ENCODE data around the gene PGC.
"Not testable (repeated sequence)": the region's sequence is repeated elsewhere in the genome, so short reads cannot be mapped to it uniquely, and the experiment has no call there.

The PGC gene

DNA sequence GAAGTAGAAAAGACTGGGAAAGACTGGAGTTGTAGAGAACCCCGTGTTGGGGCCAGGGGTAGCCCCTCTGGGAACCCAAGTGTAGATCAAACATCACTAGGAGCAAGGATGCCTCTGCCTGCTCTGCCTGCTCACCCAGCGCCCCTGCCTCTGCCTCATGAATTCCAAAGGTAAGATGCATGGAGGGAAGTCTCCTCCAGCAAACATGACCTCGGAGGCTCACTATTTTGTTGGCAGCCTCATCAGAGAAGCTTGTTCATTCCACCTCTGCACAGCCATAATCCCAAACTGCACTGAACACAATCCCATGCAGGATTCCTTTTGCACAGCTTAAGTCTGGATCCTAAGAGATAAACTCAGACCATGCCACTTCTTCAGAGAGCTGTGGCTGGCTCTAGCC, 27.6 kb upstream of the PGC start:
- DNase-seq = no peak

DNA sequence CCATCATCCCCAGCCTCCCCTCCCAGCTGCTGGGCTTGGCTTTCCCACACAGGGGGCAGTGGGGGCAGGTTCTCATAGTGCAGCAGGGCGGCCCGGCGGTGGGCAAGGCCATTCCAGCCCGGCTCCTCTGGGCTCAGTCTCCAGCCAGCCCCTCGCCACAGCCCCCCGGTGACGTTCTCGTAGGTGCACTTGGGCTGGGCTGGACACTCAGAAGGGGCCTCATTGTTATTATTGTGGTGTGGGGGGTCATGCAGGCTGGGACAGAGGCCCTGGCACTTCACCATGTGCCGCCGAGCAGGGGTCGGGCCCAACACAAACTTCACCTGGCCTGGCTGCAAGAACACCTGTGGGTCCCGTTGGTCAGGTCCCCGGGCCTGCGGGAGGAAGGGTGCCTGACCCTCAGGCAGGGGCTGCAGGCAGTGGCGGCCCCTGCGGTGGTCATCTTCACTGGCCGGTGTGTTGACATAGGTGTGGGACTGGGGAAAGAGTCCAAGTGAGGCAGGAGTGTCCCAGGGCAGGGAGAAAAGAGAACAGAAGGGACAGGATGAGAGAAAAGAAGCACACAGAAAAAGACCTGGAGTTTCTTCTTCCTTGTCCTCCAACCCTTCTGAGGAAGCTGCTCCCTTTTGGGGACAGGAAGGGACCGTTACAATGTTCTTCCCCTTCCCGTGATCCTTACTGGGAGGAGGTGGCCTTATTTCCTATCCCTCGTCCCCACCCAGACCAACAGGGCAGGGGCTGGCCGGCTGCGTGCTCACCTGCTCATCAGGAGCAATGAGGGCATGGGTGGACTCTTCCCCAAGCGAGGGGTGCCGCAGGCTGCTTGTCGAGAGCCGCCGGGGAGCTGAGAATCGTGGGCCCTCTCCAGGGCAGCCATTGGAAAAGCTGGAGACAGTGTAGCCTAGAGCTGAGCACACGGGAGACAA, 24.1 kb upstream of the PGC start:
- no peak for DNase-seq

DNA sequence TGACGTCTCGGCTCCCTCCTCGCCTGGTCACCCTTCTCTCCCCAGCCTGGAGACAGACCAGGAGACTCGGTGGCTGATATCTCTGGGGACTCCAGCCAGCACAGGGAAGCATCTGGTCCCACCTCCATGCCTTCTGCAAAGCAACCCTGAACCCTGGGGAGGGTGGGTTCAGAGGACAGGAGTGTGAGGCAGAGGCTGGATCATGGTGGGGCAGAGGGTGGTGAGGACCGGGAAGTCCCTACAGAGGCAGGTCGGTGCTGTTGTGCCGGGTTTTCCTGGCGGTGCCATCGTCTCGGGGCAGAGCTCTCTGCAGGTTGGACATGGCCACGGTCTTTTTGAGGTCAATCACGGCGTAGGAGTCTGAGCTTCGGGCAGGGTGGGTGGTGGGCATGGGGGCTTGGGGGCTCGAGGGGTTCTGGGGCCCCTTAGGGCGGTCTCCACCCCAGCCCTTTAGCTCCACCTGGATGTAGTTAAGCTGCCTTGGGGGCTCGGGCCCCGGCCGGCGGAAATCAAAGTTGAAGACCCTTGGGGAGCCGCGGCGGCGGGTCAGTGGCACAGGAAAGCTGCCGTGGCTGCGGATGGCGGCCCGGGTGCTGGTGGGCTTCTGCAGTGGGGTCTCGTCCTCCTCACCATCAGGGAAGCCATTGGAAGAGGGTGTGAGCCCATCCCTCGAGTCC, 23.3 kb upstream of the PGC start:
- no peak for DNase-seq

DNA sequence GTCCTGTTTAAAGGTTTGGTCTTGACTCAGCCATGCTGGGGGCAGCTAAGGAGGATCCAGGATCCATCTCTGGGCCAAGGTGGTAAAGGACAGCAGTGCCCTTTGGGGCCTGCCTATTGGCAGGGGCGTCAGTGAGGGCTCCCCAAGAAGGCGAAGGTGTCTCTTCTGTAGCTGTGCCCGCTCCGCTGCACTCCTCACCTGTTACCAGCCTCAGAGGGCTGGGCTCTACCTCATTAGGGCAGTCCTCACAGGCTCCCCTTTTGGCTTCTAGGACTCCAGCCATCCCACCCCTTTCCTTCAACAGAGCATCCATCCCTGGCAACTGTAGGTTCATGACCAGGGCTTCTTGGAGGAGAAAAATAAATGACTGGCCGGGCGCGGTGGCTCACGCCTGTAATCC, 22.2 kb upstream of the PGC start:
- DNase-seq = no peak

DNA sequence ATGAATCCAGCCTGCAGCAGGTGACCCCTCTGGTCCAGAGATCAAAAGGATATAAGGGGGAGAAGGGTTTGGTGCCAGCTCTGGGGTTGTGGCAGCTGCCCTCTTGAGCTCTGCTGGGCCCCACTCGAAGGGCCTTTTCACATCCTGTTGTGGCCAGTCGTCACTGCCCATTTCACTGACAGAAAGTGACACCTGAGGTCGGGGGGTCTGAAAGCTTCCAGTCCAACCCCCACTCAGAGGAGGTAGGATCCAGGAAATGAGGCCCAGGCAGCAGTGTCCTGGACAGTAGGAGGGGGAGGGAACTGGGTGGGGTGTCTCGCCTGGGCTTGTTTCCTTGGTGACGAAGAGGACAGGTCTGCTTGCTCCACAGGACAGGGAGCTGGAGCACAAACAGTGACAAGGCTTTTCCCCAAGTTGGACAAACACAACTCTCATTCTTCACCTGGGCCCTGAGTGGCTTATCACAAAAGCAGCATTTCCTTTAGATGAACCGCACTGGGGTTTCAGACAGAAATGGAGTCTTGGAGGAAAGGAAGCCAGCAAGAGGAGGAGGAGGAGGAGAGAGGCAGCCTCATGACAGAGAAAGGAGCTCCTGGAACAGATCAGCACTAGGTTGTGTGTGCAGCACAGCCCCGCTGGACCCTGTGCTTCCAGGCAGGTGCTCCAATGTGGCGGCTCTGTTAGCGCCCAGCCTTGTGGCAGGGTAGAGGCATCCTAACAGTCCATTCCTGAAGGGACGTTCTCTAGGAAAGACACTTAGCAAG, 21.5 kb upstream of the PGC start:
- DNase-seq = no peak

DNA sequence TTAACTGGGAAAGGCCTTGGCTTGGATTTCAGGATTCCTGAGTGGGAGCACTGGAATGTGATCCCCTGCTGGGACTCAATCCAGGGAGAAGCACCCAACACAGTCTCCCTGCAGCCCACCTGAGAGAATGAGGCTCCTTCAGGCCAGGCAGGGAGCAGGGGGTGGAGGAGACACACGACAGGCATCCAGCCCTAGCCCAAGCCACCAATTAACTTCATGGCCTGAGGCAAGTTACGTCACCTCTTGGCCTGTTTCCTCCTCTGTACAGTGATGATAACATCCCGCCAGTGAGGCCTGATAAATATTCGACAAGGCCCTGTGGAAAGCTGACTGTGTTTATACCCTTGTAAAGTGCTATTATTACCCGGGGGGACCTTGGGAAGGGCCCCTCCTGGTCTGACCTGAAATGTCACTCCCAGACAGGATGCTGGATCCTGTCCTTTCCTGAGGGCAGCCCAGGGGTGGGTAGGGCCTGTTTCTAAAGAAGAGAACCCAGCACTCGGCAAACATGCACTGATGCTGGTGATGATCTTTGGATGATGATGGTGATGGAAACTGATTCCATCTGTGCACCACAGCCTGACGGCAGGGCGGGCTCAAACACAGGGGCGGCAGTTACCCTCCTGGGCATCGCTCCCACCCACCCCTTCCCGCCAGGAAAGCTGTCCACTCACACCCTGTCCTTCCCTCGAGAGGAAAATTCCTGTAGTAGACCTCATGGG, 20.1 kb upstream of the PGC start:
- no peak for DNase-seq

DNA sequence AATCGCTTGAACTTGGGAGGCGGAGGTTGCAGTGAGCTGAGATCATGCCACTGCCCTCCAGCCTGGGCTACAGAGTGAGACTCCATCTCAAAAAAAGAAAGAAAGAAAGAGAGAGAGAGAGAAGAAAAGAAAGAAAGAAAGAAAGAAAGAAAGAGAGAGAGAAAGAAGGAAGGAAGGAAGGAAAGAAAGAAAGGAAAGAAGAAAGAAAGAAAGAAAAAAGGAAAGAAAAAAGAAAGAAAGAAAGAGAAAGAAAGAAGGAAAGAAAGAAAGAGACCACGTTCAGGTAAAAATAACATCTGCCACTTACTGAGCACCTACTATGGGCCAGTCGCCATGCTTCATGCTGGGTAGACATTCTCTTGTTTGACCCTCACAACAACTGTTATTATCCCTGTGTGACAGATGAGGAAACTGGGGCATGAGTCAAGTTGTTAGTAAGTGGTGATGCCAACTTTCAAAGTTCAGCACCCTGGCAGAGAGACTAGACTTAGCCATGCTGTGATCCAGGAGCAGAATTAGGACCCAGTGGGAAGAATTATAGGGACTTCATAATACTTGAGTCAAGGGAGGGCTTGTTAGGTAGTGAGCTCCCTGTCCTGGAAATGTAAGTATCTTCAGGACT, 19.0 kb upstream of the PGC start:
- not testable (repeated sequence) for DNase-seq

DNA sequence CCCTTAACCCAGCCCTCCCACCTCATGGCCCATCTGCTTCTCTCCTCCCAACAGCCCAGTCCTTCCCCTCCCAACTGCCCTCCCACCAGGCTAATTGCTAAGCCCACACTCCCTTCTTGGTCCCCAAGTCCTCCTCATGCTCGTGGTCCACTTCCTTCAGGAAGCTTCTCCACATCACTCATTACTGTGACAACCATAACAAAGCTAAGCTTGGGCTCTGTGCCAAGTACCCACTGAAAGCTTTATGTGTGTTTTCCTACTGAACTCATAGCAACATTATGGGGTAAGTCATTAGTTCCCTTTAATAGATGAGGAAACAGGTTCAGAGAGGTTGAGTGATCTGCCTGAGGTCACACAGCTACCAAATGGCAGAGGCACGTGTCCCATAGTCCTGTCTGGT, 16.3 kb upstream of the PGC start:
- no peak for DNase-seq

DNA sequence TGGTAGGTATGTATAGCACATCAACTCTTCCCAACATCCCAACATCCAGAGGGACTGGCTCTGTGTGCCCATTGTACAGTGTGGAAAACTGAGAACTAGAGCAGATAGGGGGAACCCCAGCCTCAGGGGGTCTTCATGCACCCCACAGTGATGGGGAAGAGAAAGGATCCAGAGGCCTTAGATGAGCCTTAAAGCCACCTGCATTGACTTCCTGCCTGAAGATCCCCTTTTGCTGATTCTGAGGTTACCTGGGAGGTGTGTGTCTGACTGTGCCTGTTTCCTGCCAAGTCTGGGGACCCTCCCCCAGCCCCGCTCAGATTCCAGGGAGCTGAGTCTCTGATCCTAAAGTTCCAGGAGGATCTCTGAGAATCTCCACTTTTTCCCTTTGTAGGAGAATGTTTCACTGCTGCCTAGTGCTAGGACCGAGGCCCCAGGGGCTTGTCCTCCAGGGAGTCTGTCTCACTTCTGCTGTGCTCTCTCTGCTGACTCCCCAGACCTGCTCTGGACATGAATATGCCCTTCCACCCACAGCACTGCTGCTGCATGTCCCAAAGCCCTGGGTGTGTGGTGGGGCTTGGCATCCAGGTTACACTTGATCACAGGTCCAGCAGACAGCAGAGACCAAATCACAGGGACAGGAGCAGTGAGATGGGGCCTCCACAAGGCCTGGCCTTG, 12.8 kb upstream of the PGC start:
- DNase-seq = no peak

DNA sequence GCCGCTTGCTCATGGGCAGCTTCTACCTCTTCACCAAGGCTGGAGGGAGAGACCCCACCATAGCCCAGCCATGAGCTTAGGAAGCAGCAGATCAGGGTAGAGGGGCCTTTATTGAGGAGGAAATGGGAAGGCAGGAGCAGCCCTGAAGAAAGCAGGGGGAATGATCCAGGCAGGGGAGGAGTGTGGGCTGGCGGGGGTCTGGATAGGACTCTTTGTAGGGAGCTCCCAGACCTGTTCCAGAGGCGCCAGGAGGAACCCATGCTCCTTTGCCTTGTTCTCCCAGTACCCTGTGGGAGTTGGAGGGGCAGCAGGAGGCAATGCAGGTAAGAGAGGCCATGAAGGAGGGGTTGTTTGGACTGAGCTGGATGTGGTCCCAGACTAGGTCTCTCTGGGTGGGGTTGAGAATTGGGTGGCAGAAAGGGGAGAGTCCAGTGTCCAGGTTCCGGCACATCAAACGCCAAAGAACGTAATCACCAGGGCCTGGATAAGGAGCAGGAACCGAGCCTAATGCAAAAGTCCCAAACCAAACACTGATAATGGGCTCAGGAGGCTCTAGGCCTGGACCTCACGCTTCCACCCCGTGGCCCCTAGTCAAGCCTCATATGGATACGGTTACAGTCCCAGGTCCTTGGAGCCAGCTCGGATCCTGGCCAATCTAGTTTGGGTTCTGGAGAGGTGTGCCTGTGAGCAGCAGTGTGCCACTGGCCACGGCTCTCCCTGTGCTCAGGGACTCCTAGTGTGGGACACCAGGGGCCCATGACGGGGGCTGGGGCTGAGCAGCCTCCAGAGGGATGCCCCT, 12.1 kb upstream of the PGC start:
- DNase-seq = no peak

DNA sequence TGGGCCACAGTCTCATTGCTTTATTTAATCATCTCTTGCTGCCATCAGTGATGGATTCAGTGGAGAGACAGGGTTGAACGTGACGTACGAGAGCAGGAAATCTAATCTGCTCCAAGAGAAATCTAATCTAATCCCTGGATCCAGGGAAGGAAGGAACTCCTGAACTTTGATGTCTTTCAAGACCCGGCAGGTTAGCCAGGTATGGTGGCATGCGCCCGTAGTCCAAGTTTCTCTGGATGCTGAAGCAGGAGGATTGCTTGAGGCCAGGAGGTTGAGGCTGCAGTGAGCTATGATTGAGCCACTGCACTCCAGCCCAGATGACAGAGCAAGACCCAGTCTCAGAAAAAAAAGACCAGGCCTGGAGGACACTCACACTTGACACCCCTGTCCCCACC, 11.4 kb upstream of the PGC start:
- DNase-seq = no peak

DNA sequence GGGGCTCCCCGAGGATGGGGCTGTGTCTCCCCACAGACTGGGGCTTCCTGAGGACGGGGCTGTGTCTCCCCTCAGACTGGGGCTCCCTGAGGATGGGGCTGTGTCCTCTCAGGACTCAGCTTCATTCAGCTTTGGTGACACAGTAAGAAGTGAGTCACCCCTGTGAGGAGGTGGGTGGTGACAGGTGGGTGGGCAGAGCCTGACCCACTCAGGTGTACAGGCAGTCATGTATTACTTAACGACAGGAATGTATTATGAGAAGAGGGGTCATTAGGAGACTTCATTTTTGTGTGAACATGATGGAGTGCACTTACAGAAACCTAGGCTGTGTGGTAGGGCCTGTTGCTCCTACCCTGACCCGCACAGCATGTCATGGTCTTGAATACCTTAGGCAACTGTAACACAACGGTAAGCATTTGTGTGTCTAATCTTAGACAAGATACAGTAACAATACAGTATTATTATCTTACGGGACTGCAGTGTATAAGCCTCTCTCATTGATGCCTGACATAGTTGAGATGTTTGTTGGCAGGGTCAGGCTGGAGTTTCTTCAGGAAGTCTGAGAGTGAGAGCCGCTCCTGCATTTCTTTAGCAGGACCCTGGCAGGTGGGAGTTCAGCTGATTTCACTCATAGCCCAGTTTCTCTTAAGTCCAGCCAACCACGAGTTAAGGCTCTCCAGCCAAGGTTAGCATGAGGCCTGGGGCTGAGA, 10.9 kb upstream of the PGC start:
- DNase-seq = no peak

DNA sequence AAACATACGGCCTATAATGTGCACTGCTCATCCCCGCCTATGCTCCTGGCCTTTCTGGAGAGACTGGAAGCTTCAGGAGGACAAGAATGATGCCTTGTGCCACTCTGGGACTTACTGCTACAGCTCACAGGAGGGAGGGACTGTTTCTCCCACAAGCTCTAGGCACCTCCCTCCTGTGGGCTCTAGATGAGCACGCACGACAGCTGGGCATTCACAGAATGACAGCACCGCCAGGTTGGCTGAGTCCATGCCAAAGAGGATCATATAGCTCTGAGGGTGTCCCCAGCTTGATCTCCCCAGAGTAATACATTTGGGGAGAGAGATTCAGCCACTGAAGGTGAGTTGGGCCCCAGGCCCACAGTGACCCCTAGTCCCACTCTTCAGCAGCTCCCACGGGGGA, 10.1 kb upstream of the PGC start:
- DNase-seq = no peak

DNA sequence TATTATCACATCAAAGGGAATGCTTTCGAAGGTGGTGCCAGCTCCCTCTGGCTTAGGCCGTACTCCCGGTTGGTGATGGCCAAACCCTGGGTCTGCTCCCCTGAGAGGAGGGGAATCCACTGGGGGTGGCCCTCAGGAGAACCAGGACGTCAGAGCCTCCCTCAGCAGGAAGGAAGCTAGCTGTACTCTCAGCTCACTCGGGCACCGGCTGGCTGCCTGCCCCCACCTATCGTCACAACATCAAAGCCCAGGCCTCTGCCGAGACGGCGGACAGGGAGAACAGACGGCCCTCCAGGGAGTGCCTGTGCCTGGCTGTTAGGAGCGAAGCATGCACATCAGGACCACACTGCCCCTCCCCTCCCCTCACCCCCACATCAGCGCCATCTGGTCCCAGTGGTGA, 9.2 kb upstream of the PGC start:
- no peak for DNase-seq

DNA sequence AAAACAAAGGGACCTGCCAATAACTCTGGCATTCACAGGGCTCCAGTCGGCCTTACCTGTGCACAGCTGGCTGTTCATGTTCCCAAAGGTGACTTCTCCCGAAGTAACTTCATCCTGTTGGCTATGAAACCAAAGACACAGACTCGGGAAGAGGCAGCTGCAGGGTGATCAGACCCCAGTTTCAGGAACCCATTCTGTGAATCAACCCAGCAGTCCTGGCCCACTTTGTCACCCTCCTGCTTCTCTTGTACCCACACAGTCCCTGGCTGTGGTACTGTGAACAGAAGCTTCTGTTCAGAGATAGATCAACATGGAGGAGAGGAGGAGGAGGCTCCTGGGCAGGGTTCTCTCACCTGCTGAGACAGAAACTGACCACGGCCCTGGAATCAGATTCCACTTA, 8.7 kb upstream of the PGC start:
- no peak for DNase-seq

DNA sequence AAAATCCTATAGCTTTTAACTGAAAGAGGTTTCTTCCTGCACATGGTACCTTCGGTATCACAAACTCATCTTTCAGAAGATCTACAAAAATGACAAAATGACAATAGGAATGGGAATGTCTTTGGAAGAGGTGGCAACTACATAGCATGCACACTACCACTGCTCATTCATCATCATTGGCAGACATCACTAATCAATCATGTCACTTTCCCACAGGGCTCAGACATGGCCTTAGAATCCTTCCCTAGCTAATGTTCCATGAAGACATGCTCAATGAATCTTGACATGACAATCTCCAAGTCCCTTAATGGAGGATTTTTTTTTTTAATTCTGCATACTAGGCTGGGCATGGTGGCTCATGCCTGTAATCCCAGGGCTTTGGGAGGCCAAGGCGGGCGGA, 3.2 kb upstream of the PGC start:
- DNase-seq = no peak

DNA sequence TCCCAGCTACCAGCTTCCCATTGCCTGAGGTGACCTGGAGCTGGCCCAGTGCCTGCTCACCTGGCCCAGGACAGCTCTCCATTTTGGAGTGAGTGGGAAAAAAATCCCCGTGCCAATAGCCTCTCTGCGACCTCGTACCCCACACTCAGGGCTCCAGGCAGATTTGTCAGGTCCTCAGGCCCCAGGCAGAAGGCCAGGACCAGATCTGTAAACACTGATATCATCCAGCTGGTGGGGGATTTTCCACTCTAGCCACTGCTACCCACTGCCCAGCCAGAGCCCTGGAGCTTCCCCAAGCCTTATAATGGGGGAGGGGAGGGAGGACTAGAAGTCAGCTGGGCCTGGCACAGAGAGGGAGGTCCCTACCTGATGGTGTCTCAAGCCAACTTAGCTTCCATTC, 1.3 kb upstream of the PGC start:
- no peak for DNase-seq

DNA sequence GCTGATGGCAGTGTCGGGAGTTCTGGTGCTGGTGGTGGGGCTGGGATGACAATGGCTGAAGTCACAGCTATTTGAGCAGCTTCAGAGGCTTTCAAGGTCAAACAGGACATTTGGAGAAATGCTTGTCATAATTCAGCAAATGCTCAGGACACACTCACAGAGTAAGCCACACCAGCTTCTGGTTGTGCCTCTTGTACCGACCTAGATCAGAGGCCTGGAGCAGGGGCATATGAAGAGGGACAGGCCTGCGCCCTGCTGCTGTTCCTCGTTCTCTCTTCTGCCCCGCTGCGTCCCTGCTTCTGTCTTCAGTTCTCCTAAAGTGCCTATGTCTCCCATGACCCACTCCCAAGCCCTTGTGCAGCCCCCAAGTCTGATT, 893 bp upstream of the PGC start:
- DNase-seq = no peak

DNA sequence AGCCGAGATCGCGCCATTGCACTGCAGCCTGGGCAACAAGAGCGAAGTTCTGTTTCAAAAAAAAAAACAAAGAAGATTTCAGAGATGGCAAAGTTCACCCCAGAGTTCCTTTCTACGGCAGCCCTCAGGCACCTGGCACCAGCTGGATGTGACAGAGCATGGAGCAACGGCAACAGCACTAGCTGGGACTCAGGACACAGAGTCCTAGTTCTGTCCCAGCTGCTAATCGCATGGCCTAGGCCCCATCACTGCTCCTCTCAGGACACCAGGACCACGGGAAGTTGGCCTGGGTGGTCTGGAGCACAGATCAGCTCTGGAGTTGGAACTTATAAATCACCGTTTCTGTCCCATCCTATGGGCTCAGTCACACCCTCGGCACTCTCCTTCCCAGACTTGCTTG, 1.1 kb downstream of the PGC start:
- no peak for DNase-seq

DNA sequence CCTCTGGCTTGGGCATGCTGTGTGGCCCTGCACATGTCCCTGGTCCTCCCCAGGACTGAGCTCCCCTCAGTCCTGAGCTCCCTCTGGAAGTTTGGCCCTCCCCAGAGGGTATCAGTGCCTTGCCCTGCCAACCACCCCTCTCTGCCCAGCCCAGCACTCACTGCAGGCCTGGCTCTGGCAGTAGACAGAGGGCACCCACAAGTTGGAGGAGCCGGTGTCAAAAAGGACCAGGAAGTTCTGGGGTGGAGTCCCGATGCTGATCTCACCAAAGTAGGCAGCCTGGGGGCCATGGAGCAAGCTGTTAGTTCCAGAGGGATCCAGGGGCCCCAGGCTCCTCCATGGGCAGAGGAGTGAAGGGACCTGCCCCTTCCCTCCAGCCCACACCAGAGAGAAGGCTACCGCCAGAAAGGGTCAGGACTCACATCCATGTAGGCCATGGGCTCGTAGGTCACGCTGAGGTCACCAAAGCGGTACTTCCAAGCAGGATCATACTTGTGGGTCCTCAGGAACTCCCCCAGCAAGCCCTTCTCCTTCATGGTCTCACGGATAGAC, 2.9 kb downstream of the PGC start:
- DNase-seq = no peak
